ENCODE data around the gene DBNL. TPM values are rescaled to one million over a fixed set of nuclear protein-coding genes. Genes with fewer than 3 reads are reported as not detected.

DBNL gene
- total and polyA plus RNA-seq, 2 donors (not counting 1 experiment from before 2014, with no cell fraction given) = 335 to 386 TPM

DNA sequence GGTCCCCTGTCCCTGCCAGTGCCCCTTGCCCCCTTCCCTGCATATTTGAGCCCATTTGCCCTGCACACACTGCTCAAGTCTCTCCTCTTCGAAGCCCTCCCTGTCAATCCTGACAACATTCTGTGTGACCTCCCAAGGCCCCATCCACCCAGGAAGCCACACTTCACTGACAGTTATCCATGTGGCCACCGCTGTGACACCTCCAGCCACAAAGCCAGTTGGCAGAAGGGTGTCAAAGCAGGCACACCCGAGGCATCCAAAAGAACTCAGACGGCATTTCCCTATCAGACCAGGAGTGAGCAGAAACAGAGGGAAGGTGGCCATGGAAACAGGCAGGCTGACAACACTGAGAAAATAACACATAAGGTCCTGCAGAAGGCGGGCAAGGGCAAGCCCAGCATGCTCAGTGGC is 33.2 kb downstream of the DBNL start:
- no peak for TF ChIP-seq CTCF (IDR thresholded peaks at IDR 0.05)
- no peak for TF ChIP-seq EZH2 (IDR thresholded peaks at IDR 0.05; ENCODE audit: borderline replicate concordance, insufficient read depth, low read depth, low read length, poor library complexity, severe bottlenecking)
- Mint-ChIP-seq H3K27ac (peak overlapping the region; percentile 96), H3K4me3 (peak overlapping the region; percentile 44), H3K9me3 (ENCODE audit: insufficient read depth) (no peaks in the 10 kb centered on the region), H3K4me1 (peaks cover 70% of the 10 kb centered on the region), H3K27me3 (no peaks in the 10 kb centered on the region)
- Histone ChIP-seq H4K20me1 (ENCODE audit: control insufficient read depth, insufficient read depth, low read length, poor library complexity, severe bottlenecking) (peaks cover 15% of the 10 kb centered on the region), H3K4me3 (ENCODE audit: control extremely low read depth in 1 of 5, extremely low read depth in 1 of 5, insufficient read depth in 1 of 5, low read depth in 2 of 5, low read length in 4 of 5) (no peak overlapping the region), H3K27me3 (replicated peaks in 1 of 4; ENCODE audit: control extremely low read depth in 1 of 4, control insufficient read depth in 3 of 4, insufficient read depth in 4 of 4, low read length in 3 of 4) (no peaks in the 10 kb centered on the region), H3K9ac (ENCODE audit: low read length) (no peak overlapping the region), H3K27ac (ENCODE audit: low read length in 2 of 2) (peak overlapping the region; percentile 68 to 98), H2AFZ (ENCODE audit: insufficient read depth, low read depth, low read length, poor library complexity, severe bottlenecking) (no peak overlapping the region), H3K4me2 (replicated peaks; ENCODE audit: low read depth, low read length, poor library complexity, severe bottlenecking) (no peak overlapping the region), H3K79me2 (ENCODE audit: control insufficient read depth, insufficient read depth, low read length) (peaks cover 57% of the 10 kb centered on the region), H3K9me3 (ENCODE audit: control extremely low read depth in 1 of 3, control insufficient read depth in 2 of 3, insufficient read depth in 1 of 3, low read length in 2 of 3) (no peaks in the 10 kb centered on the region), H3K36me3 (replicated peaks in 1 of 2; ENCODE audit: control extremely low read depth in 1 of 2, control insufficient read depth in 1 of 2, extremely low read depth in 1 of 2, insufficient read depth in 2 of 2, low read length in 1 of 2) (peaks cover 0 to 77% of the 10 kb centered on the region in 2 experiments), H3K4me1 (ENCODE audit: control insufficient read depth in 2 of 2, insufficient read depth in 2 of 2, low read length in 2 of 2) (peaks cover 60 to 79% of the 10 kb centered on the region in 2 donors)
- DNase-seq (no peak), ATAC-seq (ENCODE audit: low read depth) (no peak)
- CTCF ChIA-PET = no interaction called here
- 96% methylated on average over 5 of the region's 5 CpGs for WGBS (ENCODE audit: insufficient coverage)
- intact Hi-C loops (cut with micrococcal nuclease) = no loop called here
- POLR2A ChIA-PET = interaction anchor here (1.0 to 1.8 kb wide), 2 partner anchors 12 to 31 kb away, joined by 3 read pairs; partner anchors contain the start of gene PGAM2

DNA sequence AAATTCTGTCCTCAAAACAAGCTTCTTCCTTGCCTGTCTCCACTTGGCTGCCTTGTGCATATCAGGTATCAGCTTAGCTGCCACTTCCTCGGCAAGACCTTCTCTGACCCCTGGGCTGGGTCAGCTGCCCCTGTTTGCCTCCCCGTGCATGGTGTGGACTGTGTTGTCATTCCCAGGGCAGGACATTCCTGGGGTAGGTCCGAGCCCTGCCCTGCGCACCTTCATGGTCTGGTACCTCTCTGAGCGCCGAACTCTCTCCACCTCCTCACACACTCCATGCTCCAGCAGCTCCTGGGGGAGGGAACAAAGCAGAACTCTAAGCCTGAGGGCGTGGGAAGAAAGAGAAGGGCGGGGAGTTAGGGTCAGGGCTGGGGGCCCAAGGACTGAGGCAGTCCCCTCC is 34.0 kb downstream of the DBNL start:
- Mint-ChIP-seq H3K4me1 (peaks cover 67% of the 10 kb centered on the region), H3K27me3 (no peaks in the 10 kb centered on the region), H3K4me3 (peak overlapping the region; percentile 76), H3K27ac (peak overlapping the region; percentile 96), H3K9me3 (ENCODE audit: insufficient read depth) (no peaks in the 10 kb centered on the region)
- Histone ChIP-seq H3K36me3 (replicated peaks in 1 of 2; ENCODE audit: control extremely low read depth in 1 of 2, control insufficient read depth in 1 of 2, extremely low read depth in 1 of 2, insufficient read depth in 2 of 2, low read length in 1 of 2) (peaks cover 0 to 69% of the 10 kb centered on the region in 2 experiments), H2AFZ (ENCODE audit: insufficient read depth, low read depth, low read length, poor library complexity, severe bottlenecking) (no peak overlapping the region), H3K4me2 (replicated peaks; ENCODE audit: low read depth, low read length, poor library complexity, severe bottlenecking) (peak overlapping the region; percentile 46), H3K9me3 (ENCODE audit: control extremely low read depth in 1 of 3, control insufficient read depth in 2 of 3, insufficient read depth in 1 of 3, low read length in 2 of 3) (no peaks in the 10 kb centered on the region), H3K27me3 (replicated peaks in 1 of 4; ENCODE audit: control extremely low read depth in 1 of 4, control insufficient read depth in 3 of 4, insufficient read depth in 4 of 4, low read length in 3 of 4) (no peaks in the 10 kb centered on the region), H3K4me1 (ENCODE audit: control insufficient read depth in 2 of 2, insufficient read depth in 2 of 2, low read length in 2 of 2) (peaks cover 52 to 73% of the 10 kb centered on the region in 2 donors), H3K27ac (ENCODE audit: low read length in 2 of 2) (peak overlapping the region; percentile 68 to 98), H3K4me3 (ENCODE audit: control extremely low read depth in 1 of 5, extremely low read depth in 1 of 5, insufficient read depth in 1 of 5, low read depth in 2 of 5, low read length in 4 of 5) (no peak overlapping the region), H3K9ac (ENCODE audit: low read length) (no peak overlapping the region), H3K79me2 (ENCODE audit: control insufficient read depth, insufficient read depth, low read length) (peaks cover 51% of the 10 kb centered on the region), H4K20me1 (ENCODE audit: control insufficient read depth, insufficient read depth, low read length, poor library complexity, severe bottlenecking) (peaks cover 9% of the 10 kb centered on the region)
- ATAC-seq (ENCODE audit: low read depth) = no peak
- POLR2A ChIA-PET = interaction anchor here (0.7 to 1.8 kb wide), 4 partner anchors 12 to 35 kb away, joined by 3 to 7 read pairs (median 3); partner anchors contain the start of genes DBNL and PGAM2
- CTCF ChIA-PET = interaction anchor here (0.9 to 1.5 kb wide), 2 partner anchors 11 to 24 kb away, joined by 3 to 7 read pairs; no protein-coding TSS in a partner anchor
- 45% methylated on average over 4 of the region's 8 CpGs for WGBS (ENCODE audit: insufficient coverage)
- DNase-seq = peak; percentile 44
- TF ChIP-seq CTCF (IDR thresholded peaks at IDR 0.05) (no peak), EZH2 (IDR thresholded peaks at IDR 0.05; ENCODE audit: borderline replicate concordance, insufficient read depth, low read depth, low read length, poor library complexity, severe bottlenecking) (no peak)
- intact Hi-C loops (cut with micrococcal nuclease) = no loop called here
